ENCODE data around the gene FAM131C.
"Not testable (repeated sequence)": the region's sequence is repeated elsewhere in the genome, so short reads cannot be mapped to it uniquely, and the experiment has no call there.

Gene FAM131C, protein sequence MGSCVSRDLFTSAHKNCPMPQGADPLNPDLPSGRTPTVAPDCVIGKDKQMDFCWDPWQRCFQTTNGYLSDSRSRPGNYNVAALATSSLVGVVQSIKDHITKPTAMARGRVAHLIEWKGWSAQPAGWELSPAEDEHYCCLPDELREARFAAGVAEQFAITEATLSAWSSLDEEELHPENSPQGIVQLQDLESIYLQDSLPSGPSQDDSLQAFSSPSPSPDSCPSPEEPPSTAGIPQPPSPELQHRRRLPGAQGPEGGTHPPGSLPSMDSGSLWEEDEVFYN

DNA sequence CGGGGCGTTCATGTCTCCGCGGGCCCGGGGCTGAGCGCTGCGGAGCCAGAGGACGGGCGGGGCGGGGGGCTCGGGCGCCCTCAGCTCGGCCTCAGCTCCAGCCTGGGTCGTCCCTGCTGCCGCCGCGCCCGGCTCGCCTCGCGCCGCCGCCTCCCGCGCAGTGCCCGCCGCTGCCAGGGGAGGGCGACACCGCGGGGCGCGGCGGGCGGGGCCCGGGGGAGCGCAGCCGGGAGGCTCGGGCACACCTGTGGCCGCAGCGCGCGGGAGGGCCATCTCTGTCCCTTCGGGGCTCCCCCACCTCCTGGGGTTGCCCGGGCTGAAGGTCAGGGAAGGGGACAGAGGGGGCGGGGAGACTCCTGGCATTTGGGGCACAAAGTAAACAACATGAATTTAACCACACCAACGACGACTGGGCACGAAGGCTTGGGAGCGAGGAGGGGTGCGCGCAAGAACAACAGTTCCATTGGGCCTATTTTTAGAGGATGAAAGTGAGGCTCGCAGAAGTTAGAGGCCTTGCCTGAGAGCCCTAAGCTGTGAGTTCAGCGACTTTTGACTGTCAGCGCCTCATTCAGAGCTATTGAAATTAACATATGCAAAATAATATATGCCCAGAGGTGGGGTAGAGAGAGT is at the start of gene FAM131C:
TSS of gene FAM131C (minus strand) at position 162 of the 630 bp plus-strand sequence. CDS start 209 bp downstream, outside the sequence.
- DNase-seq (ENCODE audit: low spot score), result no peak

DNA sequence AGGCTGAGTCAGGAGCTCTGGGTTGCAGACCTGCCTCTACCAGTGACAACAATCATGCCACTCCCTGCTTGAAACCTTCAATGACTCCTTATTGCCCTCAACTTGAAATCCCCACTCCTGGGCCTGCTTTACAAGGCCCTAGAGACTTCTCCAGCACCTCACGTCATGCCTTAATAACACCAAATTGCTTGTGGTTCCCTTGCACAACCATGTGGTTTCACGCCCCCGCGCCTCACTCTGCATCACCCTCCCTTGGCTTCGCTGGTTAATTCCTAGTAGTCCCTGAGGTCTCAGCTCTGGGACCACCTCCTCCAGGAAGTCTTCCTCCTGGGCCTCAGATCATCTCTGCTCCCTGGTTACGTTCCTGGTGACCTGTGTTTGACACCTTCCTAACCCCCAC is 49.5 kb upstream of the FAM131C start:
- DNase-seq (ENCODE audit: low spot score), result no peak

DNA sequence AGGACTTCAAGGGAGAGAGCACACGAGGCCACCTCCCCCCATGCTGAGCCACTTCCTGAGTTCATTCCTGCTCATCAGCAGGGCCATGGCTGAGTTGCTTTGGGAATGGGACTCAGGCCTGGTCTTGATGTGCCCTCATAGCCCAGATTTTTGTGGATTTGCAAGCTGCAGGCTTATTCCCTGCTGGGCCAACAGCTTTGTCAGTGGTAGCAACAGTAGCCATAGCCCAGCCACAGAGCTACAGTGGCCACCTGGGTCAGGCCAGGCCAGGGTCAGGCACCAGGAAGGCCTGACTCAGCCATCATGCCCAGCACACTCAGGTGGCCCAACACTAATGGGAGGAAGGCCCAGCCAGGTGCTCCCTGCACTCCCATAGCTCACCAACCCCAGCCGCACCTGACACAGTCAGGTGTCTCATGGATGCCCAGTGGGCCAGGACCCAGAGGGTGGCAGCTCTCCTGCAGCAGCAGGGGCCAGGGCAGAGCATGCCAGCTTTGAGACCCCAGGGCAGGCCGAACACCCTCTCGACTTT is 49.0 kb upstream of the FAM131C start:
- no peak for DNase-seq (ENCODE audit: low spot score)

DNA sequence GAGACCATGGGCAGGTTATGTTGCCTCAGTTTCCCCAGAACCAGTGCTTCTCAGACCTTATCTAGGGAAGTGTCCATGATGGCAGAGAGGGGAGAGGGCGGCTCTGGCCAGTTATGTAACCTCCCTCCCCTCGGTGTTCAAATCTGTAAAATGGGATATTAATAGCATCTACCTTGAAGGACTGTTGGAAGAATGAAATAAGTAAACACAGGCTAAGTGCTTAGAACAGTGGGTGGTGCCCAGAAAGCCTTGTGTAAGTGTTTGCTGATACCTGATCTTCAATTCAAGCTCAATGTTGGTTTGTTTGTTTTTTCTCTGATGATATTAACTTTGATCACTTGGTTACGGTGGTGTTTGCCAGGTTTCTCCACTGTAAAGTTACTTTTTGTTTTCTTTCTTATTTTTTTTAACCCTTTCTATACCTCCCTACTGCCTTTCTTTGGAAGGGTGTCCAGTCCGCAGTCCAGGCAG is 47.5 kb upstream of the FAM131C start:
- no peak for DNase-seq (ENCODE audit: low spot score)

DNA sequence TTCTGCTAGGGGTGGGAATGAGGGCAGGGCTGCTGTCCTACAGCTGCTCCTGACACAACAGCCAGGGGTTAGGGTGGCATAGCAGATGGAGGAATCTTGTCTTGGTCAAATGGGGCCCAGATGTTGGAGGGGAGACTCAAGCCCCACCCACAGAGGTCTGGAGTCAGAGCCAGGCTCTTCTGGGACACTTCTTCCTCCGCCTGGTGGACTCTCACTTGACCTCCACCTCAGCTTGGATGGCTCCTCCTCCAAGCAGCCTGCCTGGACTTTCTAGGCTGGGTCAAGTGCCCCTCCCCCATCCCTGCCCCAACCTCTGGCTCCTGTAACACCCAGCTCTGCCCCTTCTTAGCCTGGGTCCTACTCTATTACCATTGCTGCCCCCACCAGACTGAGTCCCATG is 47.0 kb upstream of the FAM131C start:
- no peak for DNase-seq (ENCODE audit: low spot score)

DNA sequence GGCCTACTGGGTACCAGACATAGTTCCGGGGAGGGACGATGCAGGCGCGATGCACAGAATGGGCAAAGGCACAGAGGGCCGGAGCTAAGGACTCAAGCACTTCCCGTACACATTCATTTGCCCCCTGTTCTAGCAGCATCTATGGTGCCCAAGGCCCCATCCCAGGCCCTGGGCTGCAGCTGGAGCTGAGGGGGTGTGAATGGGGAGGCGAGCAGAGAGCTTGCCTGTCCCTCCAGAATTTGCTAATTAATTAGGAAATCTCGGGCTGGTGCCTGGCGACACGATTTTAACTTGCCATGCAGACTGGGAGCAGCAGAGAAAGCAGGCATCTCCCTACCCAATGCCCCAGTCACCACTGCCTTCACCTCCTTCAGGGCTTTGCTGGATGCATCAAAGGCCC is 46.5 kb upstream of the FAM131C start:
- no peak for DNase-seq (ENCODE audit: low spot score)

DNA sequence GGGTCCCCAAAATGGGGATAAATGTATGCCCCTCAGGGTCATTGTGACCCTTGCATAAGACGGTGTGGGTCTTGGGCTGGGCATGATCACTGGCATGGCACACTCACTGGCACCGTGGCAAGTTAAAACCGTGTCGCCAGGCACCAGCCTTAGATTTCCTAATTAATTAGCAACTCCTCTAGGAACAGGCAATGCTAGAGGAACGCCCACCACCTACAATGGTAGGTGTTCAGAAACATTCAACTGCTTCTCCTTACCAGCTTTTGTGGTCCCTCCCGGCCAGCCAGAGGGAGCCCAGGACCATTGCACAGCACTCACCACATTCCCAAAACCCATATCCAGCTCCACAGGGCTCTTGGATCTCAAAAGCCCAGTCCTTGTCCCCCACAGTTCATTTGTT is 46.1 kb upstream of the FAM131C start:
- no peak for DNase-seq (ENCODE audit: low spot score)

DNA sequence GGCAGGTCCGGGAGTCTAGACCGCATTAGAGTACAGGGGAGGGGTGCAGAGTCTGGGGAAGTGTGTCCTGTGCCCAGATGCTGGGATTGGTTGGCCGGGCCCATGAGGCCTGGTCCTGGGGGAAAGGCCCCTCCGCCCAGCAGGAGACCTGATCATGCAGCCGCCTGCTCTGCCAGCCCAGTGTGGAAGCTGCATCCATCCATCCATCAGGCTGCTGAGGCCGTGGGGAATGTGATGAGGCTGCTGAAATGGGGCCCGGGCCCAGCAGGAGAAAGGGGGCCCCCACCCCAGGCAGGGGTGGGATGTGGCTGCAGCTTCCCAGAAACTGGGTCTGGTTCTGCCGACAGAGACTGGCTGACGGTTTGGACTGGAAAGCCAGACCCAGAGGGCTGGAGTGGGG is 45.3 kb upstream of the FAM131C start:
- no peak for DNase-seq (ENCODE audit: low spot score)

DNA sequence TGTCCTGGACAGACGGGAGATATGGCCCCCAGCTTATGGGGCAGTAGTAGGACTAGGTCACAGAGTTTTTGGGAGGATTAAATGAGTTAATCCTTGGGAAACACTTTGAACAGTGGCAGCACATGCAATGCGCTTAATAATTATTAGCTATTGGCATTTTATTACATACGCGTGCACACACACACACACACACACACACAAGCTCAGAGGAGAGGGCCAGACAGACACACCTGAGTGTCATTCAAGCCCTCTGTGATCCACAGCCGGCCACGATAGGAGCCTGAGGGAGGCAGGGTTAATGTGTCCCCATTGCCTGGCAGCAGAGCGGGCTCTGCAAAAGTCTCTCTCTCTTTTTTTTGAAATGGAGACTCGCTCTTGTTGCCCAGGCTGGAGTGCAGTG is 44.5 kb upstream of the FAM131C start:
- no peak for DNase-seq (ENCODE audit: low spot score)

DNA sequence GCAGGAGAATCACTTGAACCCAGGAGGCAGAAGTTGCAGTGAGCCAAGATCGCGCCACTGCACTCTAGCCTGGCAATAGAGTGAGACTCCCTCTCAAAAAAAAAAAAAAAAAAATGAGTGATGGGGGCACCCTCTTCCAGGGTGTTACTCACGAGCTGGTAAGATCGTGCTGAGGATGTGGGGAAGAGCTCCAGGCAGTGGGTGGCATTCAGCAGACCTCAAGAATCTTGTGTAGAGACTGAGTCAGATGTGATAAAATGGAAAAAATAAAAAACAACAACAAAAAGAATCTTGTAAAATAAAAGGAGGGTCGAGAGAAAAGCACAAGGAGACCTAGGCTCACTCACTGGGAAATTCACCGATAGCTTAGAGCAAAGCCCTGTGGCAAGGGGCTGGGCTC is 43.9 kb upstream of the FAM131C start:
- DNase-seq (ENCODE audit: low spot score), result no peak

DNA sequence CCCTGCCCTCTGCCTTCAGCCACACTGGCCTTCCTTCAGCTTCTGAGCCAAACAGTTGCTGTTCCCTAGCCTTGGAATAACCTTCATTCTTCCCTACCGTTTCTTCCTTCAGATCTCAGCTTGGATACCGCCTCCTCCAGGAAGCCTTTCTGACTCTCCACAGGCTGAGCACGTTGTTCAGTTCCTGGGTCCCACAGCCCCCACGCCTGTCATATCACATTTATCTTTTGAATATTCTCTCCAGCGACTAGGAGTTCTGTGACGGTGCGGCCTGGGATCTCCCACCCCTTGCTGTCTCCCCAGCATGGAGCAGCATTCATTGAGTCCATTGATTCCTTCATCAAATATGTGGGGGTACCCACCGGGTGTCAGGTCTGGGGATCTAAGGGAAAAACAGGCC is 43.2 kb upstream of the FAM131C start:
- no peak for DNase-seq (ENCODE audit: low spot score)

DNA sequence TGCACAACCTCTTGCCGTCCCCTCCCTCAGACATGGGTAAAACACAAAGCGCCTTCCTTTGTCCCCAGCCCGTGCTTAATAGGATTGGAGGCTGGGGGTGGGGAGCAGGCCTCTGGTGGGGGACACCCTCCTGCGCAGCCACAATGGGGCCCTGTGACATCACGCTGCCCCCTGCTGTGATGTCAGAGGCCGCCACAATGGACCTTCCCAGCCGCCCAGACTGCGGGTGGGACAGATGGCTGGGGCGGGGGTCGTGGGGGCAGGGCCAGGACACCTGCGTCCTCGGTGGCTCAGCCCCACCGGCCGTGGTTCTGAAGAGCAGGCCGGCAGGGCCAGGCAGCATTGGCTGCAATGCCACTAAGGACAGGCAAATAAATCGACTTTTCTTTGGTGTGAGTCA is 42.6 kb upstream of the FAM131C start:
- no peak for DNase-seq (ENCODE audit: low spot score)

DNA sequence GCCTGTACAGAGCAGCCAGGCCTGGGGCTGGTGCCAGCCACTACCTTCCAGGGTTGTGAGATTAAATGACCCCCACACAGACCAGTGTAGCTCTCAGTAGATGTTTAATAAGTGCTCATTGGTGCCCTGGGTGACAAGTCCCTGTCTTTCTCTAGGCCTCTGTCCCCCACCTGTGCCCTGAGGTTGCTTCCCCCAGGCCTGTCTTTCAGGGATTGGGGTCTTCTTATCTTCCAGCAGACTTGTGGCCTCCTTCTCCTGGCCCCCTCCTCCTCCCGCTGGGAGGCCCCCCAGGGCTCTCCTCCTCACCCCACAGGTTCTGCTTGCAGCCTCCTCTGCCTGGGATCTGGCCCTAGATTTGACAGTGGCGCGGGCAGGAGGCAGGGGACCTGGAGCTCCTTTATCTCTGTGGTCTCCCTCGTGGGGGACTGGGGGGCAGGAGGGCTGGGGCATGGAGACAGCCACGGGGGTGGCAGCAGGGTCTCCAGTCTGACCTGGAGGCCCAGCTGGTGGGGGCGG is 42.1 kb upstream of the FAM131C start:
- DNase-seq (ENCODE audit: low spot score), result no peak

DNA sequence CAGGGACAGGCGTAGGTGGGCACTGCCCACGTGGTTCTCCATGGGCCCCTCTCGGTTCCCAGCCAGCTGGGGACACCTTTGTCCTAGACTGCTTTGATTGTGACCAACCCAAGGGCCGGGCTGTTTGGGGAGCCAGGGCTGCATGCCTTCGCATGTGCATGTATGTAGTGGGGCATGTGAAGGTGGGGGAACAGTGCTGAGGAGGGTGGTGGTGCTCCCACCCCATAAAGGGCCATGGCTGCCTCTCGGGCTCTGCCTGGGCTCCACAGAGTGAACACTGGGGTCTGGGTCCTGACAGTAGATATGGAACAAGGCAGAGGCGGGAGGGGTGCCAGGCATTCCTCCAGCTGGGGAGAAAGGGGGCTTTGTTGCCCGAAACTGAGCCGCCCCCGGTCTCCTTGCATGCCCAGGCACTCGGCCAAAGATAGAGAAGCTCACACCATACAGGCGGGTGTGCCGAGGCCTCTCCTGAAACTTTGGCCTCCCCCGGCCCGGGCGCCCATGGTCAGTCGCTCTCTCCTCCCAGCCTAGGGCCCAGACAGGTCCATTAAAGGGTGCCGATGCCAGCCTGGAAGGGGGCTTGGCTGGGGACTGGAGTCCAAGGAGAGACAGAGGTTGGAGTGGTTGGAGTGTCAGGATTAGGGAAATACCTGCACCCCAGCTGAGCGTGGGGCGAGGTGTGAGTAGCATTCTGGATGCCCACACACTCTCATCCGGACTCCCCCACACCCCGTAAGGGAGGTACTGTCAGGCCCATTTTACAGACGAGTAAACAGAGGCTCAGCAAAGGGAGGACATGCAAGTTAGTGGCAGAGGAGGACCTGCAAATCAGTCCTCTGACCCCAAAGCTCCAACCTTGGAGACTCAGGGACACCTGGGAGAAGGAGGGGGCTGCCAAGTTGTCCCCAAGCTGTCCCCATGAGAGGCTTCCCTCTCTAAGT is 41.3 kb upstream of the FAM131C start:
- DNase-seq (ENCODE audit: low spot score), result no peak

DNA sequence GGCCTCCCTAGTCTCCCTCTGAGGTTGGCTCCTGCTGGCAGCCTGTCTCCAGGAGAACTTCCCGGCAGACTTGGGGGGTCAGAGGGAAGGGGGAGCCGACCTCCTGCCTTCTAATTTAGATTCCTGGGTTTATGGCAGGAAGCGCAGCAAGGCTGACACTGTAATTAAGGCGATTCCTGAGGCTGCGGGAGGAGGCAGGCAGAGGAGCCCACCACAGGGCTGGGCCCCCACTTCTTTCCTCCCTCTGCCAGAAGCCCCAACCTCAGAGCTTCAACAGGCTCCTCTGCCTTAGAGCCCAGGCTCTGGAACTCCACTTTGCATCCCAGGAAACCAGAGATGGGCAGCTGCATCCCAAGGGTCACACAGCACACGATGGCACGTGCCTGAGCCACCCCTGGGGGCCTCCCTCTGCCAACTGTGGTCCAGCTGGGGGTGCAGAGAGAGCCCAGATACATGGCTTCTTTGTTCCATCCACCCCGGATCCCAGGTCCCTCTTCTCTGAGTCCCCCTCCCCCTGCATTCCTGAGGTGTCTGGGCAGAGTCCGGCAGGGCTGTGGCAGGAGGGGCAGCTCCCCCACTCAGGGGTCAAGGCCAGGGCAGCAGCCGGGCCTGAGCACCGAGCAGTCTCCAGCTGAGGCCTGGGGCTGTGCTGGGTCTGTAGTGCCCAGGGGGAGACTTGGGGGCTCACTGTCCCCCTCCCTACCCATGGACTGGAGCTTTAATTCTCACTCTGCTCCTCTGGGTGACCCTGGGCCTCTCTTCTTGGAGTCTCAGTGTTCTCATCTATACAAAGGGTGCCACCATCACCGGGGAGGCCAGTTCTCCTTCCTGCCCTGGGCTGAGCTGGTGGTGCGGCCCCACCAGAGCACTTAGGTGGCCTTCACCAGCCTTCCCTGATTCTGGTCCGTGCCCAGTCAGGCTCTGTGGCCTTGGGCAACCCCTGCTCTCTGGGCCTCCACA is 39.4 kb upstream of the FAM131C start:
- no peak for DNase-seq (ENCODE audit: low spot score)

DNA sequence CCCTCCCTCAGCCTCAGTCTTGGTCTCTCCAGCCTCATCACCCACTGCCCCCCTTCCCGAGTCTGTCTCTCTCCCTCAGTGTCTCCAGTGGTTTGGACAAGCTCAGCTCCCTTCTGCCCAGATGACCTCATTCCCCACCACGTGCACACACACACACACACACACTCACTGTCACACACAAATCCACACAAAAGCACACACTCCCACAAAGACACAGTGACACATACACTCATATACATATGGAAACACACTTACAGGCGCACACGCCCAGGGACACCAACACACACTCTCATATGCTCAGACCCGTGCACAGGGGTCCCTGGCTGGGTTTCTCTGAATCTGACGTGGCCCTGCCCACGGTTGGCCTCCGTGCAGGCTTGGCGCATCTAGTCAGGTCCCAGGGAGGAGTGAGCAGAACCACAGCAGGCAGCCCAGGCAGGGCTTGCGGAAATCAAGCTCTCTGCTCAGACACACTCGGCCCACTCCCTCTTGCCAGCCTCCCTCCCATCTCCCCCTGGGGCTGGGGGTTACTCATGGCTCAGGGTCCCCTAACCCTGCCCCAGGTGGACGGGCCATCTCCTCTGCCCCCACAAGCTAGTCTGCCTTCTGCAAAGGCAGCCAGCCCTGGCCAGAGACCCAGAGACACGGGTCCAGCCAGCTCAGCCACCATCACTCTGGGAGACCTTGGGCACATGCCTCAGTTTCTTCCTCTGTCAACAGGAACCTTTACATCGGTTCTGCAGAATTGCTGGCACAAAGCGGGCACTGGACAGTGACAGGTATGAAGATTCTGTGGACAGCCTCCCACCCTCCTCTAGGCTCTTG is 38.5 kb upstream of the FAM131C start:
- no peak for DNase-seq (ENCODE audit: low spot score)

DNA sequence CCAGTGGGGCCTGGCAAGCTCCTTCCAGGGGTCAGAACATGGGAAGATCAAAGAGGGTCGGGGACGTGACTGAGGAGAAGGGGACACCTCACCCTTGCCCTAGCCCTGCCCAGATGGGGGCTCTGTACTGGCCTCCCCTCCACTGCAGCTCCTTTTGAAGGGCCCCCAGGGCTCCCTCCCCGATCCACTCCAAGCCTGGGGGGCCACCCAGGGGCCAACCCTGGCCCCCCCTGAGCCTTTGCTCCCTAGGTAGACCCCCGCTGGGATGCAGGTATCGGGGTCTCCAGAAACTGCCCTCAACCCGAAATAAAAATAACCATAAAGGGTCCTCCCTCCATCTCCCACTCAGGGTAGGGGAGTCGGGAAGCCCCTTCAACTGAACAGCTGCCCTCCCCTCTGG is 37.4 kb upstream of the FAM131C start:
- DNase-seq (ENCODE audit: low spot score), result no peak

DNA sequence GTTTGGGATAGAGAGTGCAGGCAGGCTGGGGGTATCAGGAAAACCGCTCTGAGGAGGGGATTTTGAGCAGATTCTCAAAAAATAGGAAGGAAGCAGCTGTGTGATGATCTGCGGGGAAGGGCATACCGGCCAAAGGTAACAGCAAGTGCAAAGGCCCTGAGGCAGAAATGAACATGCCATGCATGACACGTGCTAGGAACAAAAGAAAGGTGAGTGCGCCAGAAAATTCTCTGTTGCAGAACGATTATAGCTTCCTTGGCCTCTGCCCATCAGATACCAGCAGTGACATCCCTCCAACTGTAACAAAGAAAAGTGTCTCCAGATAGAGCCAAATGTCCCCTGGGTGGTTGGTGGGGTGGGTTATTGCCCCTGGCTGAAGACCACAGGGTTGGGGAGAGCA is 37.0 kb upstream of the FAM131C start:
- DNase-seq (ENCODE audit: low spot score), result no peak

DNA sequence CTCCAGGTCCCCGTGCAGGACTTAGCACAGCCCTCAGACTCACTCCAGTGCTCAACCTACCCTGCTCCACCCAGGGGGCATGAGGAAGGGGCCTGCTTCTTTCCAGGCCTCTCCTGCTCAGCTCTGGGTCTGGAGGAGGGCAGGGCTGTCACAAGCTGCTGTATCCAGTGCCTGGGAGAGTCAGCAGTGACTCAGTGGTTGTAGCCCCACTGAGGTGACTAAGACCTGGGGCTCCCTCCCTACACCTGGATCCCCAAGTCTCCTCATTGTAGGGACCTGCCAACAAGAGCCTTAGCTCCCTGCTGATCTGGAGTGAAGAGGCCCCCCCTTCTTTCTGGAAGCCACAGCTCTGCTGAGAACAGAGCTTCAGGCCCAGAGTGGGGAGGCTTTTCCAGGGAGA is 36.1 kb upstream of the FAM131C start:
- no peak for DNase-seq (ENCODE audit: low spot score)

DNA sequence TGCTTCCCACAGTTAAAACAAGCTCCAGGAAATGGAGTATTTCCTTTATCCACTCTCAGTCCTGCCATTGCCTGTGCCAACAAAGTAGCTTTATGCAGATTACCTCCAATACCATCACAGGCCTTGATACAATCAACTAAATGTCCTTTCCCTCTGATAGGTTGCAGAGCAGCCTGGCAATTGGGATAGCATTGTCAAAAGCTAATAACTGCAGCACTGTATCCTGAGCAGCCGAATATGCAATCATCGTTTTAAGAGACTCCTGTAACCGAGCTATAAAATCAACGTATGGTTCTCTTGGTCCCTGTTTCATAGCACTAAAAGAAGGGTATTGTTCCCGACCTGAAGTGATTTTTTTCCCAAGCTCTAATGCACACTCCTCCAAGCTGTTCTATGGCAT is 33.6 kb upstream of the FAM131C start:
- DNase-seq (ENCODE audit: low spot score), result not testable (repeated sequence)
